HEK293 (cell line): ENCODE data around the gene CELF6.

Source experiments
- CTCF ChIA-PET: fragments of 350-600 bp; formaldehyde crosslinking; extraction: SDS; loops from one replicate; lab custom pipeline; 2021; ENCODE audit warnings: antibody characterized with exemption; lab: Yijun Ruan, JAX
- POLR2A ChIA-PET: fragments of 300-600 bp; formaldehyde crosslinking; extraction: SDS; loops from one replicate; lab custom pipeline; 2020; ENCODE audit warnings: antibody characterized with exemption, inconsistent platforms; lab: Yijun Ruan, JAX
- H3K27ac ChIP-seq: fragments of 200-500 bp; sonication (Bioruptor generic); 2 replicates; pipeline ENCODE4 v1.5.1; 2014; ENCODE audit warnings: low read depth, low read length, control low read depth, inconsistent platforms; ENCODE audit errors: extremely low read depth
- H3K36me3 ChIP-seq, 2 experiments: fragments of 200-500 bp in 1 of 2; sonication (Bioruptor generic) in 1 of 2; 1 replicate in 1 of 2; 2 replicates in 1 of 2; pipeline ENCODE4 v1.5.1; 2014 to 2017; ENCODE audit warnings: inconsistent platforms in 2 of 2, low read length in 2 of 2; ENCODE audit not compliant: control insufficient read depth in 2 of 2, insufficient read depth in 1 of 2
- H3K4me1 ChIP-seq: fragments of 200-500 bp; sonication (Bioruptor generic); 2 replicates; pipeline ENCODE4 v1.5.1; 2014; ENCODE audit warnings: mild to moderate bottlenecking, low read length, inconsistent platforms; ENCODE audit not compliant: control insufficient read depth, insufficient read depth
- H3K4me3 ChIP-seq: 2 replicates; pipeline ENCODE4 v1.5.1; 2011; ENCODE audit warnings: low read depth, mild to moderate bottlenecking, control low read depth, low read length, moderate library complexity
- H3K9me3 ChIP-seq: fragments of 200-500 bp; sonication (Bioruptor generic); 2 replicates; pipeline ENCODE4 v1.5.1; 2014; ENCODE audit warnings: low read depth, low read length, inconsistent platforms; ENCODE audit not compliant: control insufficient read depth, insufficient read depth
- HIC1 ChIP-seq: fragments of 450-650 bp; formaldehyde crosslinking; IDR thresholded peaks from 2 replicates; pipeline ENCODE4 v1.5.1; 2016; ENCODE audit warnings: missing biosample characterization, missing genetic modification characterization
- INSM2 ChIP-seq: fragments of 450-650 bp; formaldehyde crosslinking; IDR thresholded peaks from 2 replicates; pipeline ENCODE4 v1.5.1; 2016; ENCODE audit warnings: missing biosample characterization, missing genetic modification characterization
- PRDM1 ChIP-seq: fragments of 450-650 bp; formaldehyde crosslinking; IDR thresholded peaks from 2 replicates; pipeline ENCODE4; 2016; ENCODE audit warnings: missing biosample characterization, missing genetic modification characterization
- PRDM10 ChIP-seq: fragments of 450-650 bp; formaldehyde crosslinking; IDR thresholded peaks from 2 replicates; pipeline ENCODE4 v1.5.1; 2016; ENCODE audit warnings: missing biosample characterization, missing genetic modification characterization
- PRDM6 ChIP-seq: fragments of 450-650 bp; formaldehyde crosslinking; IDR thresholded peaks from 2 replicates; pipeline ENCODE4 v1.5.1; 2017; ENCODE audit warnings: missing biosample characterization, missing genetic modification characterization
- ZNF112 ChIP-seq: fragments of 450-650 bp; formaldehyde crosslinking; IDR thresholded peaks from 2 replicates; pipeline ENCODE4 v1.5.0; 2017; ENCODE audit warnings: missing biosample characterization, missing genetic modification characterization
- ZNF140 ChIP-seq: fragments of 450-650 bp; formaldehyde crosslinking; IDR thresholded peaks from 2 replicates; pipeline ENCODE4 v1.5.1; 2016; ENCODE audit warnings: missing biosample characterization, missing genetic modification characterization
- ZNF23 ChIP-seq: fragments of 450-650 bp; formaldehyde crosslinking; IDR thresholded peaks from 2 replicates; pipeline ENCODE4 v1.5.1; 2016; ENCODE audit warnings: missing biosample characterization, missing genetic modification characterization, borderline replicate concordance
- ZNF692 ChIP-seq: fragments of 450-650 bp; formaldehyde crosslinking; IDR thresholded peaks from 2 replicates; pipeline ENCODE4 v1.5.1; 2016; ENCODE audit warnings: missing biosample characterization, missing genetic modification characterization
- ZNF76 ChIP-seq: fragments of 450-650 bp; formaldehyde crosslinking; IDR thresholded peaks from 2 replicates; pipeline ENCODE4; 2016; ENCODE audit warnings: low read depth, missing biosample characterization, missing genetic modification characterization, borderline replicate concordance

CELF6 gene

GRCh38 chr15:72271221-72271620, 48.7 kb downstream of the CELF6 start:
- H3K27ac ChIP-seq = no peak overlapping the region
- CTCF ChIA-PET = interaction anchor here (0.5 to 1.8 kb wide), 6 partner anchors 15 to 414 kb away, joined by 3 to 6 read pairs (median 4); no protein-coding TSS in a partner anchor
- H3K9me3 ChIP-seq = no peaks in the 10 kb centered on the region
- TF ChIP-seq ZNF23 (no peak), PRDM1 (tag by site-specific recombination) (peak; percentile 96)
- peaks cover 6% of the 10 kb centered on the region; the same call in 1 of the 2 replicates for H3K4me1 ChIP-seq
- peaks cover 44 to 49% of the 10 kb centered on the region in 2 experiments for H3K36me3 ChIP-seq
- POLR2A ChIA-PET = interaction anchor here (0.6 to 1.9 kb wide), 3 partner anchors 31 to 41 kb away, joined by 3 to 11 read pairs (median 4); partner anchors contain the start of gene PKM
- peak overlapping the region; percentile 82; the same call in 1 of the 2 replicates for H3K4me3 ChIP-seq

GRCh38 chr15:72269739-72270138, 50.2 kb downstream of the CELF6 start:
- peaks cover 6% of the 10 kb centered on the region; the same call in 1 of the 2 replicates for H3K4me1 ChIP-seq
- ChIA-PET POLR2A (no interaction called here), CTCF (interaction anchor here (0.8 to 1.8 kb wide), 3 partner anchors 15 to 72 kb away, joined by 4 to 6 read pairs (median 4); partner anchors contain the start of gene GRAMD2A)
- no peak overlapping the region for H3K27ac ChIP-seq
- TF ChIP-seq INSM2 (tag by site-specific recombination) (no peak), ZNF76 (tag by site-specific recombination) (no peak), ZNF112 (tag by site-specific recombination) (no peak), ZNF140 (tag by site-specific recombination) (no peak), PRDM10 (tag by site-specific recombination) (peak; percentile 92), HIC1 (tag by site-specific recombination) (no peak)
- peaks cover 59 to 64% of the 10 kb centered on the region in 2 experiments for H3K36me3 ChIP-seq
- no peak overlapping the region for H3K4me3 ChIP-seq
- no peaks in the 10 kb centered on the region for H3K9me3 ChIP-seq

DNA sequence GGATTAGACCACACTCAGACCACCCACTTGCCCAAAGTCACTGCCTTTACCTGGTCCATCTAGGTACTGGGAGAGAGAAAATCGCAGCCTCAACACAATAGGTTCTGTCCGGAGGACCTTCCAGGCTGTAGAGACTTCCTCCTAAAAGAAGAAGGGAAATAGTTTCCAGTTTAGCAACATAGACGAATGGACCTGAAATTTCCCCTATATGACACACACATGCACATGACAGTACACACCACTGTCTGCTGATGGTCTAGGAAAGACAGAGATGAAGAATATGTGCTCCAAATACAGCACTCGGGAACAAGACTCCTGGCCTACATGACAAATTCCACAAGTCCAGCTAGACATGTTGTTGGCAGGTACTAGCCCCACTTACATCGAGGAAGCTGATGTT, 54.9 kb downstream of the CELF6 start:
- ChIA-PET POLR2A (no interaction called here), CTCF (interaction anchor here (0.6 to 1.8 kb wide), 3 partner anchors 37 to 406 kb away, joined by 3 to 6 read pairs (median 4); no protein-coding TSS in a partner anchor)
- Histone ChIP-seq H3K27ac (no peak overlapping the region), H3K4me1 (no peaks in the 10 kb centered on the region), H3K4me3 (no peak overlapping the region), H3K36me3 (peaks cover 93 to 99% of the 10 kb centered on the region in 2 experiments), H3K9me3 (no peaks in the 10 kb centered on the region)
- TF ChIP-seq ZNF692 (tag by site-specific recombination) (no peak), INSM2 (tag by site-specific recombination) (no peak), PRDM6 (tag by site-specific recombination) (no peak)
